NCI-H1092 (cell line): ENCODE measurements around the gene TPM4.
"Not testable (repeated sequence)": the region's sequence is repeated elsewhere in the genome, so short reads cannot be mapped to it uniquely, and the experiment has no call there.

ENCODE experiments used
- DNase-seq: peaks from one replicate; lab custom pipeline; 2025; lab: John Stamatoyannopoulos, UW

TPM4 gene

GRCh38 chr19:16076154-16076957 is at the start of gene TPM4:
Gene TPM4 (plus strand): TSS chr19:16076495. CDS start chr19:16076566, 71 bp downstream.
- peak; percentile 51 for DNase-seq

GRCh38 chr19:16026756-16027155 is 49.5 kb upstream of the TPM4 start:
- no peak for DNase-seq

- no peak for DNase-seq
These were observed 48.8 kb upstream of the TPM4 start for GRCh38 chr19:16027528-16027927.

- not testable (repeated sequence) for DNase-seq
These were observed 46.1 kb upstream of the TPM4 start for GRCh38 chr19:16030155-16030554.

- no peak for DNase-seq
These were observed 45.1 kb upstream of the TPM4 start for GRCh38 chr19:16030964-16031871.

- DNase-seq: no peak
These were observed 44.5 kb upstream of the TPM4 start for GRCh38 chr19:16031872-16032200.

GRCh38 chr19:16032509-16033135 is 43.7 kb upstream of the TPM4 start:
- DNase-seq: no peak

GRCh38 chr19:16033136-16033530 is 43.2 kb upstream of the TPM4 start:
- no peak for DNase-seq

- DNase-seq: no peak
These were observed 42.6 kb upstream of the TPM4 start for GRCh38 chr19:16033721-16034120.

- no peak for DNase-seq
These were observed 42.1 kb upstream of the TPM4 start for GRCh38 chr19:16034180-16034579.

- DNase-seq: no peak
These were observed 41.2 kb upstream of the TPM4 start for GRCh38 chr19:16034958-16035560.

- no peak for DNase-seq
These were observed 40.5 kb upstream of the TPM4 start for GRCh38 chr19:16035601-16036297.

- no peak for DNase-seq
These were observed 39.8 kb upstream of the TPM4 start for GRCh38 chr19:16036397-16036925.

GRCh38 chr19:16036941-16037340 is 39.4 kb upstream of the TPM4 start:
- no peak for DNase-seq

- no peak for DNase-seq
These were observed 38.7 kb upstream of the TPM4 start for GRCh38 chr19:16037424-16038195.

GRCh38 chr19:16038196-16038695 is 38.0 kb upstream of the TPM4 start:
- no peak for DNase-seq

GRCh38 chr19:16039081-16039480 is 37.2 kb upstream of the TPM4 start:
- no peak for DNase-seq

- DNase-seq: no peak
These were observed 36.8 kb upstream of the TPM4 start for GRCh38 chr19:16039545-16039944.

- no peak for DNase-seq
These were observed 35.7 kb upstream of the TPM4 start for GRCh38 chr19:16040642-16041041.

GRCh38 chr19:16041299-16041990 is 34.9 kb upstream of the TPM4 start:
- DNase-seq: peak; percentile 34
